Measurements from ENCODE around the gene LEF1.

Gene LEF1

GRCh38 chr4:108149588-108150380 lies 18.9 kb downstream of the LEF1 start:
- DNase-seq (ENCODE audit: low read depth in 2 of 2) = no peak

- no peak for DNase-seq (ENCODE audit: low read depth in 2 of 2)
Observed at GRCh38 chr4:108148316-108148715, 20.4 kb downstream of the LEF1 start.

GRCh38 chr4:108146819-108147218 lies 21.9 kb downstream of the LEF1 start:
- no peak for DNase-seq (ENCODE audit: low read depth in 2 of 2)

- DNase-seq (ENCODE audit: low read depth in 2 of 2) = no peak
Observed at GRCh38 chr4:108146336-108146735, 22.4 kb downstream of the LEF1 start.

GRCh38 chr4:108144451-108144850 lies 24.3 kb downstream of the LEF1 start:
- no peak for DNase-seq (ENCODE audit: low read depth in 2 of 2)

- no peak for DNase-seq (ENCODE audit: low read depth in 2 of 2)
Observed at GRCh38 chr4:108143515-108143914, 25.2 kb downstream of the LEF1 start.

GRCh38 chr4:108142870-108143269 lies 25.9 kb downstream of the LEF1 start:
- no peak for DNase-seq (ENCODE audit: low read depth in 2 of 2)

- DNase-seq (ENCODE audit: low read depth in 2 of 2) = peak in 1 of 2 donors; percentile 28
Observed at GRCh38 chr4:108141213-108141950, 27.4 kb downstream of the LEF1 start.

- DNase-seq (ENCODE audit: low read depth in 2 of 2) = no peak
Observed at GRCh38 chr4:108140328-108140727, 28.4 kb downstream of the LEF1 start.

GRCh38 chr4:108139089-108139488 lies 29.6 kb downstream of the LEF1 start:
- DNase-seq (ENCODE audit: low read depth in 2 of 2) = no peak

GRCh38 chr4:108135549-108136209 lies 33.1 kb downstream of the LEF1 start:
- DNase-seq (ENCODE audit: low read depth in 2 of 2) = no peak

GRCh38 chr4:108130955-108131354 lies 37.8 kb downstream of the LEF1 start:
- DNase-seq (ENCODE audit: low read depth in 2 of 2) = no peak

GRCh38 chr4:108129196-108129595 lies 39.5 kb downstream of the LEF1 start:
- no peak for DNase-seq (ENCODE audit: low read depth in 2 of 2)

- no peak for DNase-seq (ENCODE audit: low read depth in 2 of 2)
Observed at GRCh38 chr4:108126806-108127205, 41.9 kb downstream of the LEF1 start.

- DNase-seq (ENCODE audit: low read depth in 2 of 2) = no peak
Observed at GRCh38 chr4:108120789-108121188, 47.9 kb downstream of the LEF1 start.

- no peak for DNase-seq (ENCODE audit: low read depth in 2 of 2)
Observed at GRCh38 chr4:108119199-108119800, 49.4 kb downstream of the LEF1 start.

GRCh38 chr4:108118505-108118904 lies 50.2 kb downstream of the LEF1 start:
- DNase-seq (ENCODE audit: low read depth in 2 of 2) = no peak

- DNase-seq (ENCODE audit: low read depth in 2 of 2) = no peak
Observed at GRCh38 chr4:108117418-108118182, 51.1 kb downstream of the LEF1 start.

- peak in 1 of 2 donors; percentile 25 for DNase-seq (ENCODE audit: low read depth in 2 of 2)
Observed at GRCh38 chr4:108116423-108117168, 52.1 kb downstream of the LEF1 start.

- DNase-seq (ENCODE audit: low read depth in 2 of 2) = no peak
Observed at GRCh38 chr4:108115168-108115526, 53.6 kb downstream of the LEF1 start.

GRCh38 chr4:108114503-108114902 lies 54.2 kb downstream of the LEF1 start:
- DNase-seq (ENCODE audit: low read depth in 2 of 2) = no peak

Data from stimulated activated CD4-positive, alpha-beta T cell treated with anti-CD3 and anti-CD28 coated beads, Interleukin-15, amount 100 ng/mL, for 48 hours (primary cell).